Adrenal gland (tissue), 12 donors: ENCODE measurements around the gene MICAL3. TPM values are rescaled to one million over a fixed set of nuclear protein-coding genes. Genes with fewer than 3 reads are reported as not detected.

Experiments
- DNase-seq, 7 donors: peaks; one replicate each; pipeline ENCODE4 v3.0.0-alpha.2; 2019 to 2020
- H3K27ac ChIP-seq, 5 donors: fragments of 200-600 bp; sonication (generic) in 4 of 5; 1 replicate in 3 of 5; 2 replicates in 2 of 5; pipeline versions ENCODE4 v1.5.1 to v1.8.0; 2016 to 2020; ENCODE audit warnings: mild to moderate bottlenecking in 1 of 5
- H3K27me3 ChIP-seq: fragments of 200-600 bp; 2 replicates; pipeline ENCODE4 v1.8.0; 2021
- H3K36me3 ChIP-seq, 2 donors: fragments of 200-600 bp; replicated peaks in 1 of 2; 1 replicate in 1 of 2; 2 replicates in 1 of 2; pipeline versions ENCODE4 v1.5.1 to v1.8.0; 2018 to 2022
- H3K4me1 ChIP-seq, 2 donors: fragments of 200-600 bp; replicated peaks in 1 of 2; 1 replicate in 1 of 2; 2 replicates in 1 of 2; pipeline versions ENCODE4 v1.5.1 to v1.8.0; 2018 to 2021
- H3K4me3 ChIP-seq, 4 donors: fragments of 200-600 bp; sonication (generic) in 3 of 4; one replicate each; pipeline ENCODE4 v1.5.1; 2016 to 2018
- H3K9me3 ChIP-seq, 3 donors: fragments of 200-600 bp; sonication (generic) in 1 of 3; replicated peaks in 1 of 3; 1 replicate in 2 of 3; 2 replicates in 1 of 3; pipeline versions ENCODE4 v1.5.1 to v1.8.0; 2016 to 2021
- POLR2A ChIP-seq, 2 donors: fragments of 450-650 bp; IDR thresholded peaks; one replicate each; pipeline ENCODE4 v1.6.1; 2017; ENCODE audit warnings: antibody characterized with exemption in 2 of 2, mild to moderate bottlenecking in 2 of 2, moderate library complexity in 1 of 2
- WGBS, 4 donors: extraction: QIAGEN DNeasy Blood & Tissue Kit in 2 of 4; methylation state at CpG; one replicate each; pipeline versions ENCODE4 v1.1.5 to v1.1.7; 2013 to 2017; 5-methylcytosine and 5-hydroxymethylcytosine counted together
- intact Hi-C, 2 donors: fragments of 100-400 bp; cut with DNase I; formaldehyde crosslinking; loops; one replicate each; pipeline versions ENCODE4 v1.14.1 to v1.15.0; 2022 to 2023
- polyA plus RNA-seq, 3 donors: library from polyadenylated mRNA; stranded (reverse); fragments of 200-250 nt in 2 of 3; fragments of 350-450 nt in 1 of 3; fragmentation: Illumina TruSeq in 1 of 3; extraction: RNeasy Lipid Tissue Mini Kit (QIAGEN cat#74804) in 1 of 3; gene quantifications; one replicate each; pipeline ENCODE4 v1.2.3, GENCODE V29; 2013 to 2014
- total RNA-seq, 9 donors: library from RNA; depleted of rRNA in 4 of 9; stranded (reverse); fragments of >200 nt in 4 of 9; fragments of 120-200 nt in 1 of 9; fragmentation: NEBNext Ultra II Directional in 1 of 9; extraction: Animal tissue kit (Norgen Biotek cat#: 25700) in 1 of 9; gene quantifications; one replicate each; pipeline versions ENCODE4 v1.1.0 to v1.2.4, GENCODE V29; 2013 to 2023
- TF ChIP-seq, protein P1 (sequence below), 6 experiments: fragments of 450-650 bp in 4 of 6; fragments of 200-600 bp in 2 of 6; sonication (generic) in 1 of 6; IDR thresholded peaks; 1 replicate in 5 of 6; 2 replicates in 1 of 6; pipeline versions ENCODE4 v1.5.1 to v1.8.0; 2016 to 2021; ENCODE audit warnings: antibody characterized with exemption in 6 of 6, mild to moderate bottlenecking in 2 of 6, moderate library complexity in 1 of 6
- donor health status: healthy with polysubstance abuse.
- donor health status: Bipolar disorder and iron deficiency.
- donor health status: DM: yes; HTN: yes; CAD: no.
- donor health status: DM: no; HTN: no; CAD: no.
- donor health status: DM: no; HTN: no; CAD: no.
- donor health status: DM: yes; HTN: yes; CAD: no.

The MICAL3 gene
- total and polyA plus RNA-seq, 12 donors: 10.9 to 82.6 (median 34.4) TPM

DNA sequence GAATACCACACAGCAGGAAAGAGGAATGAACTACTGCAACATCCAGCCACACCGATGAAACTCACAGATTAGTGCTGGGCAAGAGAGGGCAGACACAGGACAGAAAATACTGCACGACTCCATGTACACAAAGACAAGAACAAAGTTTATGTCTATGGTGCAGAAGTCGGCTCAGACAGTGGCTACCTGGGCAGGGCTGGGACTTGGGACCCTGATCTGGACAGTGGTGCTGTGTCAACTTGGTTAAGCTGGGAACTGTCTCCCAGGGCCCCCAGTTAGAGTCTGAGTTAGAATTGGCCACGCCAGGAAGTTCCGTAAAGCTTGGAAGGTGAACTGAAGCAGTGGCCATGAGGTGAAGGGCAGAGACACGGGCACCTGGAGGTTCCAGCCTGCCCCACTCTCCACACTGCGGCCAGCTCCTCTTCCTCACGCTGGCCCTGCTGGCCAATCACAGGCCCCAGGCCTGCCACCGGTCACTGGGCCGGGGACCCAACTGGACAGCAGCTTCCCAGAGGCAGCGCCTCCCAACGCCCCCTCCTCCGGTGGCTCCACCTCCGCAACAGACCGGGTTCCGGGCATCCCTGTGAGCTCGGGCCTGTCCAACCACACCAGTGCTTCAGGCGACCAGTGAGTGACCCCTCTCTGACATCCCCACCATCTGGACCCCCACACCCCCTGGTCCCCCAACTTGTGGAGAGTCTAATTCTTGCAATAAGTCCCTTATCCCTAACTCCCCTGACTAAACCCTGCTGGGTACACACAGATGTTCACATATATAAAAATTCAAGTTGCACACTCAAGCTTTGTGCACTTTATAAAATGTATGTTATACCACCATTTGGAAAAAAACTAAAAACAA lies 93.7 kb downstream of the MICAL3 start:
- Histone ChIP-seq H3K4me1 (peaks cover 11 to 16% of the 10 kb centered on the region in 2 donors), H3K4me3 (no peak overlapping the region), H3K9me3 (no peaks in the 10 kb centered on the region), H3K27me3 (no peaks in the 10 kb centered on the region), H3K36me3 (no peaks in the 10 kb centered on the region), H3K27ac (no peak overlapping the region)
- DNase-seq: peak in 2 of 7 donors; percentile 21 to 41
- TF ChIP-seq POLR2A (IDR thresholded peaks at IDR 0.05): no peak
- TF ChIP-seq, protein P1, sequence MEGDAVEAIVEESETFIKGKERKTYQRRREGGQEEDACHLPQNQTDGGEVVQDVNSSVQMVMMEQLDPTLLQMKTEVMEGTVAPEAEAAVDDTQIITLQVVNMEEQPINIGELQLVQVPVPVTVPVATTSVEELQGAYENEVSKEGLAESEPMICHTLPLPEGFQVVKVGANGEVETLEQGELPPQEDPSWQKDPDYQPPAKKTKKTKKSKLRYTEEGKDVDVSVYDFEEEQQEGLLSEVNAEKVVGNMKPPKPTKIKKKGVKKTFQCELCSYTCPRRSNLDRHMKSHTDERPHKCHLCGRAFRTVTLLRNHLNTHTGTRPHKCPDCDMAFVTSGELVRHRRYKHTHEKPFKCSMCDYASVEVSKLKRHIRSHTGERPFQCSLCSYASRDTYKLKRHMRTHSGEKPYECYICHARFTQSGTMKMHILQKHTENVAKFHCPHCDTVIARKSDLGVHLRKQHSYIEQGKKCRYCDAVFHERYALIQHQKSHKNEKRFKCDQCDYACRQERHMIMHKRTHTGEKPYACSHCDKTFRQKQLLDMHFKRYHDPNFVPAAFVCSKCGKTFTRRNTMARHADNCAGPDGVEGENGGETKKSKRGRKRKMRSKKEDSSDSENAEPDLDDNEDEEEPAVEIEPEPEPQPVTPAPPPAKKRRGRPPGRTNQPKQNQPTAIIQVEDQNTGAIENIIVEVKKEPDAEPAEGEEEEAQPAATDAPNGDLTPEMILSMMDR (IDR thresholded peaks at IDR 0.05): no peak
- WGBS, 4 donors: 77 to 84% (median 81%) methylated on average over 5 to 18 of the region's 18 CpGs
- intact Hi-C loops: no loop called here

DNA sequence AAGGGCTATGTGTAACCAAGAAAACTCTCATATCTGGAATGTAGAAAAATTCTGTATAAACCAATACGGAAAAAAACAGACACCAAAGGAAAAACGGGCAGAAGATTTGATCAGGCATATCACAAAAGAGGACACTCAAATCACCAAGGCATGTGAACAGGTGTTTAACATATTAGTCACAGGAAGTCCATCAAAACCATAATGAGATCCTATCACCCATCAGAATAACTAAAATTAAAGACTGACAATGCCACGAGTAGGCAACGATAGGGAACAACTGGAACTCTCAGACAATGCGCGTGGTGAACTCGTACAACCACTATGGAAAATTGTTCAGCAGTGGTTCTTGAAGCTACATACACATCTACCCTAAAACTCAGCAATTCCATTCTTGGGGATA lies 94.5 kb downstream of the MICAL3 start:
- intact Hi-C loops: no loop called here
- 77 to 93% (median 92%) methylated on average over 7 of the region's 7 CpGs for WGBS, 4 donors
- no peak for TF ChIP-seq POLR2A (IDR thresholded peaks at IDR 0.05)
- TF ChIP-seq, protein P1 (IDR thresholded peaks at IDR 0.05): no peak

DNA sequence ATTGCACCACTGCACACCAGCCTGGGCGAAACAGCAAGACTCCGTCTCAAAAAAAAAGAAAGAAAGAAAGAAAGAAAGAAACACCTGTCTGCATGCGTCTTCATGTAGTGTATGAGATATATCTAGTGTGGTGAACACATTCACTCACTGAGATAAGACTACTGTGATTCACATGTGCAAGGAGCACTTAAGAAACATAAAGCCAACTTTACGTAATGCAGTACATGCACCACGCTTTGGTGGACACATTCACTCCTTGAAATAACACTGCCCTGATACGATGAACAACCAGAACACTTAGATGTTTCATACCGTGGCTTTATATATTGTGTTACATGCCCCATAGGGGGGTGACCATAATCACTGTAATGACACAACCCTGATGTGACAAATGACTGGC lies 96.0 kb downstream of the MICAL3 start:
- Histone ChIP-seq H3K4me3 (no peak overlapping the region), H3K9me3 (no peaks in the 10 kb centered on the region), H3K36me3 (no peaks in the 10 kb centered on the region), H3K27me3 (no peaks in the 10 kb centered on the region), H3K27ac (no peak overlapping the region), H3K4me1 (peaks cover 24 to 32% of the 10 kb centered on the region in 2 donors)
- intact Hi-C loops: no loop called here
- 90 to 99% (median 97%) methylated on average over 7 of the region's 7 CpGs for WGBS, 4 donors
- TF ChIP-seq, protein P1 (IDR thresholded peaks at IDR 0.05): no peak
- no peak for TF ChIP-seq POLR2A (IDR thresholded peaks at IDR 0.05)
- no peak for DNase-seq

More for the DNA sequence above, 94.5 kb downstream of the MICAL3 start:
- Histone ChIP-seq H3K4me1 (peaks cover 16 to 17% of the 10 kb centered on the region in 2 donors), H3K27me3 (no peaks in the 10 kb centered on the region), H3K36me3 (no peaks in the 10 kb centered on the region), H3K27ac (no peak overlapping the region), H3K4me3 (no peak overlapping the region), H3K9me3 (no peaks in the 10 kb centered on the region)
- peak in 1 of 7 donors; percentile 4 for DNase-seq

DNA sequence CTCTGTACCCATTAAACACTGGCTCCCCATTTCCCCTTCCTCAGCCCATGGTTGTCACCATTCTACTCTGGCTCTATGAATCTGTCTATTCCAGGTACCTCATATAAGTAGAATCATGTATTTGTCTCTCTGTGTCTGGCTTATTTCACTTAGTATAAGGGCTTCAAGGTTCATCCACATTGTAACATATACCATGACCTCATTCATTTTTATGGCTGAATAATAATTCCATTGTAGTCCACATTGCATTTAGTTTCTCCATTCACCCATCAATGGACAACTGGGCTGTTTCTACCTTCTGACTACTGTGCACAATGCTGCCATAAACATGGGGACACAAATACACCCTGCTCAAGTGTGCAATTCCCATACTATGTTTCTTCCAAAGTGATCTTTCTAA lies 97.3 kb downstream of the MICAL3 start:
- DNase-seq: no peak
- no peak overlapping the region for H3K27ac ChIP-seq
- TF ChIP-seq POLR2A (IDR thresholded peaks at IDR 0.05): no peak
- TF ChIP-seq, protein P1 (IDR thresholded peaks at IDR 0.05): no peak
- H3K27me3 ChIP-seq: no peaks in the 10 kb centered on the region
- H3K4me1 ChIP-seq: peaks cover 36 to 45% of the 10 kb centered on the region in 2 donors
- H3K36me3 ChIP-seq: no peaks in the 10 kb centered on the region
- H3K4me3 ChIP-seq: no peak overlapping the region
- intact Hi-C loops: no loop called here
- H3K9me3 ChIP-seq: no peaks in the 10 kb centered on the region
